ENCODE measurements around the gene CATSPER3. TPM values are rescaled to one million over a fixed set of nuclear protein-coding genes. Genes with fewer than 3 reads are reported as not detected.

Gene CATSPER3
- total RNA-seq, 1 donor from 2014 or later, result 0.39 TPM

GRCh38 chr5:134932508-134932907 is 35.2 kb upstream of the CATSPER3 start:
- TF ChIP-seq, protein P1, sequence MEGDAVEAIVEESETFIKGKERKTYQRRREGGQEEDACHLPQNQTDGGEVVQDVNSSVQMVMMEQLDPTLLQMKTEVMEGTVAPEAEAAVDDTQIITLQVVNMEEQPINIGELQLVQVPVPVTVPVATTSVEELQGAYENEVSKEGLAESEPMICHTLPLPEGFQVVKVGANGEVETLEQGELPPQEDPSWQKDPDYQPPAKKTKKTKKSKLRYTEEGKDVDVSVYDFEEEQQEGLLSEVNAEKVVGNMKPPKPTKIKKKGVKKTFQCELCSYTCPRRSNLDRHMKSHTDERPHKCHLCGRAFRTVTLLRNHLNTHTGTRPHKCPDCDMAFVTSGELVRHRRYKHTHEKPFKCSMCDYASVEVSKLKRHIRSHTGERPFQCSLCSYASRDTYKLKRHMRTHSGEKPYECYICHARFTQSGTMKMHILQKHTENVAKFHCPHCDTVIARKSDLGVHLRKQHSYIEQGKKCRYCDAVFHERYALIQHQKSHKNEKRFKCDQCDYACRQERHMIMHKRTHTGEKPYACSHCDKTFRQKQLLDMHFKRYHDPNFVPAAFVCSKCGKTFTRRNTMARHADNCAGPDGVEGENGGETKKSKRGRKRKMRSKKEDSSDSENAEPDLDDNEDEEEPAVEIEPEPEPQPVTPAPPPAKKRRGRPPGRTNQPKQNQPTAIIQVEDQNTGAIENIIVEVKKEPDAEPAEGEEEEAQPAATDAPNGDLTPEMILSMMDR (IDR thresholded peaks at IDR 0.05; ENCODE audit: insufficient read depth, low read depth, low read length), result no peak
- no peak for TF ChIP-seq EZH2 (IDR thresholded peaks at IDR 0.05; ENCODE audit: insufficient read depth, low read length)
- no peaks in the 10 kb centered on the region for H3K9me3 ChIP-seq (ENCODE audit: insufficient read depth, low read depth, low read length)
- Mint-ChIP-seq H3K27me3 (ENCODE audit: low read depth, unreplicated experiment) (no peaks in the 10 kb centered on the region), H3K4me3 (ENCODE audit: unreplicated experiment) (no peak overlapping the region), H3K36me3 (ENCODE audit: low read depth, unreplicated experiment) (peaks cover 10% of the 10 kb centered on the region), H3K9me3 (ENCODE audit: unreplicated experiment) (no peaks in the 10 kb centered on the region), H3K4me1 (ENCODE audit: low read depth, unreplicated experiment) (peaks cover 2% of the 10 kb centered on the region), H3K27ac (ENCODE audit: unreplicated experiment) (no peak overlapping the region)
- H3K27ac ChIP-seq (ENCODE audit: low read depth, low read length), result no peak overlapping the region
- H3K9ac ChIP-seq (ENCODE audit: low read length), result no peak overlapping the region
- no peaks in the 10 kb centered on the region for H4K20me1 ChIP-seq (ENCODE audit: insufficient read depth, low read length)
- no peaks in the 10 kb centered on the region for H3K27me3 ChIP-seq (ENCODE audit: insufficient read depth, low read length)
- H3K79me2 ChIP-seq (ENCODE audit: insufficient read depth, low read length), result no peaks in the 10 kb centered on the region
- no peak overlapping the region for H3K4me3 ChIP-seq (ENCODE audit: insufficient read depth, low read depth, low read length)
- DNase-seq (ENCODE audit: low read depth), result no peak
- H3K36me3 ChIP-seq (ENCODE audit: insufficient read depth, low read length), result peaks cover 4% of the 10 kb centered on the region
- no peak overlapping the region for H2AFZ ChIP-seq (ENCODE audit: low read depth, low read length)
- no peak overlapping the region for H3K4me2 ChIP-seq (ENCODE audit: low read length)
- H3K4me1 ChIP-seq (ENCODE audit: insufficient read depth, low read length), result no peaks in the 10 kb centered on the region
- FAIRE-seq, result no peak

DNA sequence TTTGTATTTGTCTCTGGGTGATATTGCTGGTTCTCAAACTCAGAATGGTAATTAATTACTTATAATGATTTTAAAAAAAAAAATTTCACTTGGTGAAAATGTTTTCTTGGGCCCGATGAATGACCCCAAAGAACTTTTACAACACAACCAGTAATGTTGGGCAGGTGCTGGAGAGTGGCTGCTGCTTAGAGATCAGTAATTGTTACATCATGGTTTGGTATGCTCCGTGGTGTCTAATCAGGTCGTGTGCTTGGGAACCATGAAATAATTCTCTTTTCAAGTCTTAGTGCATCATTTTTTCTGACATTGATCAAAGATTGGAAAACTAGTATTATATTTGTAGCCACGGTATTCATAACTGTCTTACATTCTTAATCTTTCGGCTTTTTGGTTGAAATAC is 33.5 kb upstream of the CATSPER3 start:
- Mint-ChIP-seq H3K9me3 (ENCODE audit: unreplicated experiment) (no peaks in the 10 kb centered on the region), H3K4me3 (ENCODE audit: unreplicated experiment) (no peak overlapping the region), H3K4me1 (ENCODE audit: low read depth, unreplicated experiment) (peaks cover 6% of the 10 kb centered on the region), H3K27ac (ENCODE audit: unreplicated experiment) (no peak overlapping the region), H3K27me3 (ENCODE audit: low read depth, unreplicated experiment) (no peaks in the 10 kb centered on the region), H3K36me3 (ENCODE audit: low read depth, unreplicated experiment) (peaks cover 9% of the 10 kb centered on the region)
- Histone ChIP-seq H3K9me3 (ENCODE audit: insufficient read depth, low read depth, low read length) (no peaks in the 10 kb centered on the region), H3K4me3 (ENCODE audit: insufficient read depth, low read depth, low read length) (no peak overlapping the region), H3K4me2 (ENCODE audit: low read length) (no peak overlapping the region), H3K36me3 (ENCODE audit: insufficient read depth, low read length) (peaks cover 4% of the 10 kb centered on the region), H4K20me1 (ENCODE audit: insufficient read depth, low read length) (no peaks in the 10 kb centered on the region), H3K27me3 (ENCODE audit: insufficient read depth, low read length) (no peaks in the 10 kb centered on the region), H3K27ac (ENCODE audit: low read depth, low read length) (no peak overlapping the region), H3K4me1 (ENCODE audit: insufficient read depth, low read length) (no peaks in the 10 kb centered on the region), H3K9ac (ENCODE audit: low read length) (no peak overlapping the region), H2AFZ (ENCODE audit: low read depth, low read length) (no peak overlapping the region), H3K79me2 (ENCODE audit: insufficient read depth, low read length) (no peaks in the 10 kb centered on the region)
- FAIRE-seq (no peak), DNase-seq (ENCODE audit: low read depth) (no peak)
- TF ChIP-seq EZH2 (IDR thresholded peaks at IDR 0.05; ENCODE audit: insufficient read depth, low read length), result no peak
- TF ChIP-seq, protein P1 (IDR thresholded peaks at IDR 0.05; ENCODE audit: insufficient read depth, low read depth, low read length), result no peak

DNA sequence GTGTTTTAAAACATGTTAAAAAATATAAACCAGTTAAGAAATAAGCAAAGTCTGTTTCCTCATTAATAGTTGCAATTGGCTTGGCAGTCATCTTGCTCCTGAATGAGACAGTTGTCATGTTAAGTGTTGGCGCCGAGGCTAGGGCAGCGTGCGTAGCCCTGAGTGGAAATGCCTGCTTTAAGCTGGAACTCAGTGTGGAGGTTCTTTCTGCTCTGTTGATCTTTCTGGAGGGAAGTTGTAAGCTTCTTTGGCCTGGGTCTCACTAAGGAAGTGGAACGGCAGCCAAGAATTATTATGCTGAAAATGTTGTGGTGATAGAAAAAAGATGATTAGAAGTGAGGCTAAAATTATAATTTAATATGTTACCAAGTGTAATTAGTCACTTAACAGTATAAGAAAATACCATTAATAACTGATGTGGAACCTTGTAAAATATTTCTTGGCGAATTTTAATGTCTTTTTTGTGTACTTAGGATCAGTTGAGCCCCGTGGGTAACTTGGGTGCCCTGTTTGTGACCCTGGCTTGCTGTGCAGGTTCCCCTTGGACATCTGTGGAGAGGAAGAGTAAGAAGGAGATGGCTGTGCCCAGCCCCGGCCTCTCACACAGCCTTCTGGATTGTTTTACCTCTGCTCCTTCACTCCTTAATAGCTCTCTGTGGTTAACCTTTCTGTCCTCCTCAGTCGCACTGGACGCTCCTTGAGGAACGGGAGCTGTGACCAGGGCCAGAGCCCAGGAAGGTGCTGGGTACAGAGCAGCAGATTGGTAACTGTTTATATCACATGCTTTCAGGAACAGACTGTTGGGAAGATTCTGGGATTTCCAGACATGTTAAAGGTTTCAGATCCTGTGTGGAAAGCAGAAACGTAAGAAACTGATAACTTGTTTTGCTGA is 31.8 kb upstream of the CATSPER3 start:
- TF ChIP-seq, protein P1 (IDR thresholded peaks at IDR 0.05; ENCODE audit: insufficient read depth, low read depth, low read length), result no peak
- no peak for TF ChIP-seq EZH2 (IDR thresholded peaks at IDR 0.05; ENCODE audit: insufficient read depth, low read length)
- no peaks in the 10 kb centered on the region for H3K9me3 ChIP-seq (ENCODE audit: insufficient read depth, low read depth, low read length)
- no peaks in the 10 kb centered on the region for H3K36me3 ChIP-seq (ENCODE audit: insufficient read depth, low read length)
- H3K27me3 ChIP-seq (ENCODE audit: insufficient read depth, low read length), result no peaks in the 10 kb centered on the region
- no peaks in the 10 kb centered on the region for H3K79me2 ChIP-seq (ENCODE audit: insufficient read depth, low read length)
- H3K4me3 Mint-ChIP-seq (ENCODE audit: unreplicated experiment), result no peak overlapping the region
- H3K9ac ChIP-seq (ENCODE audit: low read length), result no peak overlapping the region
- H2AFZ ChIP-seq (ENCODE audit: low read depth, low read length), result no peak overlapping the region
- peaks cover 7% of the 10 kb centered on the region for H3K36me3 Mint-ChIP-seq (ENCODE audit: low read depth, unreplicated experiment)
- no peak overlapping the region for H3K4me3 ChIP-seq (ENCODE audit: insufficient read depth, low read depth, low read length)
- DNase-seq (ENCODE audit: low read depth), result no peak
- H4K20me1 ChIP-seq (ENCODE audit: insufficient read depth, low read length), result no peaks in the 10 kb centered on the region
- no peaks in the 10 kb centered on the region for H3K4me1 ChIP-seq (ENCODE audit: insufficient read depth, low read length)
- H3K27me3 Mint-ChIP-seq (ENCODE audit: low read depth, unreplicated experiment), result no peaks in the 10 kb centered on the region
- no peak overlapping the region for H3K4me2 ChIP-seq (ENCODE audit: low read length)
- H3K27ac ChIP-seq (ENCODE audit: low read depth, low read length), result no peak overlapping the region
- no peaks in the 10 kb centered on the region for H3K9me3 Mint-ChIP-seq (ENCODE audit: unreplicated experiment)
- peaks cover 7% of the 10 kb centered on the region for H3K4me1 Mint-ChIP-seq (ENCODE audit: low read depth, unreplicated experiment)
- H3K27ac Mint-ChIP-seq (ENCODE audit: unreplicated experiment), result no peak overlapping the region
- no peak for FAIRE-seq

All from astrocyte (in vitro differentiated cells and primary cell).